ENCODE measurements around the gene CDH23. TPM values are rescaled to one million over a fixed set of nuclear protein-coding genes. Genes with fewer than 3 reads are reported as not detected.

Gene CDH23
- total and polyA plus RNA-seq, 2 donors from 2014 or later = 1.1 to 6.4 TPM

GRCh38 chr10:71442859-71443570 is 46.3 kb downstream of the CDH23 start:
- H3K4me1 ChIP-seq (ENCODE audit: control insufficient read depth in 2 of 3, insufficient read depth in 2 of 3, low read depth in 1 of 3, low read length in 3 of 3) = no peaks in the 10 kb centered on the region
- H3K4me3 ChIP-seq (ENCODE audit: low read length in 3 of 3) = no peak overlapping the region
- no peaks in the 10 kb centered on the region for H3K27me3 ChIP-seq (ENCODE audit: control insufficient read depth, insufficient read depth, low read length)
- H3K27ac ChIP-seq (ENCODE audit: low read depth in 2 of 2, low read length in 2 of 2) = no peak overlapping the region
- intact Hi-C loops (cut with DNase I) = no loop called here
- no peaks in the 10 kb centered on the region for H3K36me3 ChIP-seq (ENCODE audit: control insufficient read depth in 2 of 3, insufficient read depth in 3 of 3, low read length in 3 of 3)
- H3K9ac ChIP-seq (ENCODE audit: low read length in 3 of 3) = no peak overlapping the region
- DNase-seq (no peak), FAIRE-seq (no peak)
- no peaks in the 10 kb centered on the region for H3K9me3 ChIP-seq (ENCODE audit: control insufficient read depth in 2 of 3, insufficient read depth in 1 of 3, low read length in 3 of 3)
- TF ChIP-seq CTCF (IDR thresholded peaks at IDR 0.05; ENCODE audit: borderline replicate concordance, extremely low read depth, insufficient read depth) = no peak

DNA sequence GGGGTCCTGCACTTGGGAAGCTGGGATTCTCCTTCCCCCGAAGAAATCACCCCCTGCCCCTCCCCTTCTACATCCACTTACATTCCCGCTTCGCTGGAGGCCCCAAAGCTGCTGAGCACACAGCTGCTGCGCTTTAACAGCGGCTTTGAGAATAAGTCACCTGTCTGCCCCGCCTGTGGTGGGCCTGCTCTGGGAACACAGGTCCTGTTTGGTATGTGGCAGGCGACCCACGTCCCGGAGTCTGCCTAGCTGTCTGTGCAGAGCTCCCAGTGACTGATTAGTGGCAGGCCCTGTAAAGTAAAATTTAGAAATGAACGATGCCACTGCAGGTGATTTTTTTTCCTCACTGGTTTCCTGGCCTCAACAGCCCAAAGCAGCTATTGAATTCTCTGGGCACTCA is 47.0 kb downstream of the CDH23 start:
- Histone ChIP-seq H3K9ac (ENCODE audit: low read length in 3 of 3) (no peak overlapping the region), H3K36me3 (ENCODE audit: control insufficient read depth in 2 of 3, insufficient read depth in 3 of 3, low read length in 3 of 3) (no peaks in the 10 kb centered on the region), H3K9me3 (ENCODE audit: control insufficient read depth in 2 of 3, insufficient read depth in 1 of 3, low read length in 3 of 3) (no peaks in the 10 kb centered on the region), H3K4me3 (ENCODE audit: low read length in 3 of 3) (no peak overlapping the region), H3K27me3 (ENCODE audit: control insufficient read depth, insufficient read depth, low read length) (no peaks in the 10 kb centered on the region), H3K4me1 (ENCODE audit: control insufficient read depth in 2 of 3, insufficient read depth in 2 of 3, low read depth in 1 of 3, low read length in 3 of 3) (no peaks in the 10 kb centered on the region), H3K27ac (ENCODE audit: low read depth in 2 of 2, low read length in 2 of 2) (no peak overlapping the region)
- DNase-seq (peak in 3 of 5 donors; percentile 21 to 25 (median 24)), FAIRE-seq (no peak)
- intact Hi-C loops (cut with DNase I) = no loop called here
- no peak for TF ChIP-seq CTCF (IDR thresholded peaks at IDR 0.05; ENCODE audit: borderline replicate concordance, extremely low read depth, insufficient read depth)

DNA sequence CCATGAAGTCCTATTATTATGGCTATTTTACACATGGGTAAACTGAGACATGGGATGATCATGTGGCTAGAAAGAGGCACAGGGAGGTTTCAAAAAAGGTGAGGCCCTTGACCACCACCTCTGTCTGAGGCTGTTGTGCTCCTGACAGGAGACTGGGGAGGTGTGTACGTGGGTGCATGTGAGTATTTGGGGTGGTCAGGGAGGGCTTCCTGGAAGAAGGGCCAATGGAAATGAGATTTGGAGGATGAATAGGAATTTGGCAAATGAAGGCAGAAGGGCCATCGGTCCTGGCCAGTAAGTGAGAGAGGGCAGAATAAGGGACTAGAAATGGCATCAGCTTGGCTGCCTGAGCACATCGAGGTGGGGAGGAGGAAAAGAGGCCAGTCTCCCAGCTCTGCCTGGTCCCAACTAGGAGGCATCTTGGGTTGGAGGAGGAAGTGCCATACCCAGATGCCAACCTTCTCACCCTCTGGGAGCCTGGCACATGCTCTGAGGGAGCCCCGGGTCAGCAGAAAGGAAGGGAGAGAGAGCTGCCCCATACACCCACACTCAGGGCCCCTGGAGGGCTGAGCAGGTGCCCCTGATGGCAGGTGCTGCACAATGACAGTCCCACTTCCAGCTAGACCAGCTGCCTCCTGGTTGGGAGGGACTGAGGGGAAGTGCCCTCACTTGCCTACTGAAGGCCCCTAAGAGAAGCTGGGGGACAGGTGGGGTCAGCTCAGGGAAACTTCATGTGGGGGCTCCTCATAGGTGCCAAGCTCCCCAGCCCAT is 47.7 kb downstream of the CDH23 start:
- Histone ChIP-seq H3K4me3 (ENCODE audit: low read length in 3 of 3) (no peak overlapping the region), H3K9ac (ENCODE audit: low read length in 3 of 3) (no peak overlapping the region), H3K4me1 (ENCODE audit: control insufficient read depth in 2 of 3, insufficient read depth in 2 of 3, low read depth in 1 of 3, low read length in 3 of 3) (no peaks in the 10 kb centered on the region), H3K27ac (ENCODE audit: low read depth in 2 of 2, low read length in 2 of 2) (no peak overlapping the region), H3K27me3 (ENCODE audit: control insufficient read depth, insufficient read depth, low read length) (no peaks in the 10 kb centered on the region), H3K9me3 (ENCODE audit: control insufficient read depth in 2 of 3, insufficient read depth in 1 of 3, low read length in 3 of 3) (no peaks in the 10 kb centered on the region), H3K36me3 (ENCODE audit: control insufficient read depth in 2 of 3, insufficient read depth in 3 of 3, low read length in 3 of 3) (no peaks in the 10 kb centered on the region)
- DNase-seq = no peak
- TF ChIP-seq CTCF (IDR thresholded peaks at IDR 0.05; ENCODE audit: borderline replicate concordance, extremely low read depth, insufficient read depth) = no peak
- FAIRE-seq = no peak
- intact Hi-C loops (cut with DNase I) = no loop called here

Data from kidney (tissue), 14 donors.